Astrocyte of the hippocampus (primary cell): Measurements from ENCODE around the gene RYR3.

Experiments
- DNase-seq: peaks from one replicate; pipeline ENCODE4 v3.0.0; 2011; ENCODE audit warnings: low read depth, low spot score

Gene RYR3

DNA sequence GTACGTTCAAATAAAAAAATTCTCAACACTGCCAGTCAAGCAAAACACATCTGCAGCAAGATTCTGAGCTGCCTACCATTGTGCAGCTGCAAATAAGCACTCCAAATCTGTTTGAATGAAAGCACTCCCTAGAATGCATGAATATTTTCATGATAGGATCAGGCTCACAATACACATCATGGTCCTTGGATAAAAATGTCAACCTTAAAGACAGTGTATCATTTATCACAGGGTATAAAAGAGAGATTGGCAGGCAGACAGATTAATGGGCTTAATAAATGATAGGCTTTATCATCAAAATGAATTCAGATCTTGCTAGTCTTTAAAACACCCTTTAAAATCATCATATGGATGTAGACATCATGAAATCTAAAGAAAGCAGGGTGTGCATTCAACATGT is 9.2 kb downstream of the RYR3 start:
- no peak for DNase-seq

DNA sequence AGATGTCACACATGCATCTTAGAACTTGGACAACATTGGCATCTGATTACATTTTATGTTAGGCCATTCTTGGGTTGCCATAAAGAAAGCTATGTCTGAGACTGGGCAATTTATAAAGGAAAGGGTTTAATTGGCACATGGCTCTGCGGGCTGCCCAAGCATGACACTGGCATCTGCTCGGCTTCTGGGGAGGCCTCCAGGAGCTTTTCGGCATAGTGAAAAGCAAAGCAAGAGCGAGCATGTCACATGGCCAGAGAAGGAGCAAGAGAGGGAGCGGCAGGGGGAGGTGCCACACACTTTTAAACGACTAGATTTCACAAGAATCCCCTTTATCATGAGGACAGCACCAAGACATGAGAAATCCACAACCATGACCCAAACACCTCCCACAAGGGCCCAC is 11.3 kb downstream of the RYR3 start:
- DNase-seq: no peak

DNA sequence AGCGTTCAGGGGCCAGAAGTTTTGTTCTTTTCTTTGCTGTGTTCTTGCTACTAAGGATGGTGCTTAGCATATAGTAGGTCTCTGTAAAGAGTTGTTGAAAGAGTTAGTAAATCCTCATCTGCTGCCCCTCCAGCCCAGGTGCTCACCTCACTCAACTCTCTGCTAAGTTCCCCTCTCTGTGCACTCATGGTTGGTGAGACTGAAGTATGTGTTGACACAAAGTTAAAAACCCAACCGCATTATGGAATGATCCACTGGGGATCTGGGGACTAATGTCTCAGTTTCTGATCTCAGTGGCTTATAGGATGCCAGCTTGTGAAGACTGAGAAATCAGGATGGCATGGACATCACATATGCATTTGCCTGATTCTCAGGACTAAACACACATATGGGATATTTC is 13.8 kb downstream of the RYR3 start:
- no peak for DNase-seq

DNA sequence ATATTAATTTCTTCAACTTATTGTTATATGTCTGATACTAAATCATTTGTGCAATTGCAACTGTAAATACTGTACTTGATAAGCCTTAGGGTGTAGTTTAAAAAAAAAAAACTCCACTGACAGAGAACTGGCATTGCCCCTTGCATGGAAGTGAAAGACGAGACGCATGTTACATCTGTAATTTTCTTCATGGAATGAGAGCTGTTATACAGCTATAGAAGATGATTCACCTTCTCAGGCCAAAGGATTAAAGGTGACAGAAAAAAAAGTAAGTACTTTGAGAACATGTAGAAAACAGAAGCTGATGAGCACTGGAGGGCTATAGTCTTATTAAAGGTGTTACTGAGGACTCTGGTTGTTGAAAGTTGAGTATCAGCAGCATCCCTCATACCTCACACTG is 16.1 kb downstream of the RYR3 start:
- DNase-seq: no peak

DNA sequence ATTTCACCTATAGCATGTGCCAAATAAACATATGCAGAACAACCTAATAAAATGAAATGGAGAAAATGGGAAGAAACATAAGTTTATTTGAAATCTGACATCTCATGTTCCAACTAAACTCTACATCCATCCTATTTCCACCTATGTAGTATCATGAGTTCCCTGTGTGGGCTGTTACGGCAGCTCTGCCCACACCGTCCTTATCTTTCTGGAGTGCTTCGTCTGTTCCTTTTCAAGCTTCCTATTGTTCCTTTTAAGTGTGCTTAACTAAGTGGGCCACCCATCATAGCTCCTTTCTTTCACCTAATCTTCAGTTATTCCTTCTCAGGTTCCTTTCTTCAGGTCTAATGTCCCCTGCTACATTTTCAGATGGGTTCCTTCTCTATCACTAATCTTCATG is 17.3 kb downstream of the RYR3 start:
- DNase-seq: no peak

DNA sequence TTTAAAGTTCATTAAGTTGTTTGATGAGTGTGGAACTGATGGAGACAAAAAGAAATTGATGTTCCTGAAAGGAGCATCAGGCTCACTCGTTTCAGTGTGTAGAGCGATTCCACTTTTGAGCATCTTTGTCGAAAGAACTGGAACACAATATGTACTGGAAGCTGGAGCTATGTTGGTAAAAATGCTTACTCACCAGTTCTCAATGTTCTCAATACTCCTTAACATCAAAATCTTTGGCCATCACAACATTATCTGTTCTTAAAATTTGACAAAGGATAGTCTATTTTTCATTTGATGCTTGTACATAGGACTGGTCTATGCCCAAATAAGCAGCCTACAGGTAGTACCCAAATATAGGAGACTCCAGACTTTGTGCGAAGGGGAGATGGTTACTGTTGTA is 18.7 kb downstream of the RYR3 start:
- no peak for DNase-seq

DNA sequence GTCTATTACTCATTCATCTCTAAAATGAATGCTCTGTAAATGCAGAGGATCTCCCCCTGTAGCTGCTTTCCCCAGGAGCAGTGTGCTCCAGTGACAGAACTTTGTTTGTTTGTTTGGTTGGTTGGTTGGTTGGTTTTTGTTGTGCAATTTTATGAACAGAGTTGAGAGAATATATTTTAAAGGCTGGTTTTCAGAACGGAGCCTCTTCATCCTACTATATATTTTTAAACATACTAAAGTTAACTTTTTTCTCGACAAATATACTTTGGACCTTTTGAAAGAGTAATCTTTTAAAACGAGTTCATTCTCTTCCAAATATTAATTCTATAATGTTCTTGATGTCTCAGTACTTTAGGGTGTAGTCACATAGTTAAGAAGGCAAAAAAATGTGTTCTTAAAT is 20.2 kb downstream of the RYR3 start:
- DNase-seq: no peak

DNA sequence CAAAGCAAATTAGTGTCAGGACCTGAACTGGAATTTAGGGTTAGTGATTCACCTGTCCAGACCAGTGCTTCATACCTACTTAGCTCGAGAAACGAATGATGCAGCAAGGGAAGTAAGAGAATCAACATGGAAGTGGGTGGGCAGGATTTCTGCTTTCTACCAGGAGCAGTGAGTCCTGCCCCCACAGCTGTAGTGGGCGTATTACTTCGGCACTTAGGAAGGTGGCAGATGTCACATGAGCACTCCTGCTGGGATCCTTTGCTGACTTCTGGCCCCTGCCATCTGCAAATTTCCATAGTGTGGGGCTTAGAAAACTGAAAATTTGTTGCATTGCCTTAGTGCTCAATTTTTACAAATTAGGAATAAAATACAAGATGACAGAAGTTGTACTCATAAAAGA is 31.2 kb downstream of the RYR3 start:
- DNase-seq: no peak

DNA sequence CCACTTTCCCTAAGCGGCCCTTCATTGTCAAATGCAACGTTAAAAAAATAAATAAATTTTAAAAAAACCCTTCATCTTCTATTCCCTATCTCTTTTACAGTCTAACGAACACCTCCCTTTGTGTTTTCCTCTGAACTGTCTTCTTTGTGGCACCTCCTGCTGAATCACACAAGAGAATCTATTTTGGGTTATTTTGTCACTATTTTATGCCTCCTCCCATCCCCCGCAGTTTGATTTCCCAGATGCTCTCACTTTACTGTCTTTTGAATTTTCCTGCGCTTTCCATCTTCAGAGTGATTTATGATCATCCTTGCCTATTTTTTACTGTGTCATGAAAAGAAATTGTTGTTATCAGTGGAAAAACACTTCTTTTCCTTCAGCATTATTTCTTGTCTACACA is 32.5 kb downstream of the RYR3 start:
- DNase-seq: no peak

DNA sequence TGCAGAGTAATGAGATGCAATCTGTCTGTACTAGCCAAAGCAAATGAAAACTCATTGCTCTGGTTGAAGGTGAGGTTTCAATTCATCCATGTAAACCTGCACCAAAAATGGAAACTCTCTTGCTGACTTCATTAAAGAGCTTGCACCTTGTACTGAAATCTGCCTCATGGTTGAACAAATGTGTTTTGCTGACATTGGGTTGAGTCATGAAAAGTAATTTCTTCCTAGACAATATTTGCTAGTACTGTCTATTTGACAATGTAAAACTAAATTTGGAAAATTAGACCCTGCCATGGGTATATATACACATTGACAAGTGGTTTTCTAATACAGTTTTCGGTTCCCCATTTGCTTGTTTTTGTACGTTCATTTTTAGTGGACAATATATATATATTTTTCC is 33.3 kb downstream of the RYR3 start:
- no peak for DNase-seq

DNA sequence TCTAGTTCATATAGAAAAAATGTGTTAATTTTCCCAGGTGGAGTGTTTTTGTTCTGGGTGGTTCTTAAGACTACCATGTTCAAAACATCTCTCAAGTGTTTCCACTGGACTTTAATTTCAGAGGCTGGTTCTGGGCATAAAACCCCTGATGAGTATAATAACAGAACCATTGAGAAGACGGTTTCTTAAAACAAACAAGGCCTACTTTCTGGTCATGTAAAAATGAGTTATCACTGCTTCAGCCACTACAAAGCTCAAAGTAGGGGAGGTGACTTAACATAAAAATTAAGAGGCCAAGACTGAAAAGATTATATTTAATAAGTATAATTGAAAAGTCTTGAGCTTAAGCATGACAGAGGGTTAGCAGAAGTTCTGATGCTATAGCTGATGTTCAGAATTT is 33.8 kb downstream of the RYR3 start:
- no peak for DNase-seq

DNA sequence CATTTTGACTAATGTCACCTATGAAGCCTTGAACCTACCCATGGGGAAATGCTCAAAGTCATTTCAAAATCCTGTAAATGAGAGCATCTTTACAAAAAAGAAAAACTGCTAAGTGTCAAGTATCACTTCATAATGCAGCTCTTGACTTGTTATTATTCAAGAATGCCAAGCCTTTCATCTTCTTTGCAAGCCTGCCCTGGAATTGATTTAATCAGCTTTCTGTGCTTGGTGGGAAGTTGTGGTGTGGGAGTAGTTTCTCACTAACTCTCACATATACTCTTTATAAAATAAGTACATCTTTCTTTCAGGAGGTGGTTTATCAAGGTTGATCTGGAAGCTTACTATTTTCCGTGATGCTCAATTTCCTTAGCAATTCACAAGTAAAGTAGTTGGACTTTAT is 43.6 kb downstream of the RYR3 start:
- no peak for DNase-seq

DNA sequence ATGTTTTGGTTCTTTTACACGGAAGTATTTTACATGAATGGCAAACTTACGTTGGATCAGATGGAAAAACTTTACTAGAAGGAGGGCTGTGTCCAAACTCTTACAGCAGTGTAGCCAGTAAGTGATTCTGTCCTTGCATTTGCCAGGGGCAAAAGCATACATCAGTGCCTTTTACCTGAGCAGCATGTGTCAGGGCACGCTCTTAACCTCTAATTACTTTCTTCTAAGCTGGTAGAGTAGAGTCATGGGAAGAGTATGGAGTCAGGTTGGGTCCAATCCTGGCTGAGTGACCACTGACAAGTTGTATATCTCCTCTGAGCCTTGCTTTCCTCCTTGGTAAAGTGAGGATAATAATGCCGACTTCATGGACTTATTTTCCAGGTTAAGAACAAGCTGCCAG is 47.1 kb downstream of the RYR3 start:
- DNase-seq: peak; percentile 2

DNA sequence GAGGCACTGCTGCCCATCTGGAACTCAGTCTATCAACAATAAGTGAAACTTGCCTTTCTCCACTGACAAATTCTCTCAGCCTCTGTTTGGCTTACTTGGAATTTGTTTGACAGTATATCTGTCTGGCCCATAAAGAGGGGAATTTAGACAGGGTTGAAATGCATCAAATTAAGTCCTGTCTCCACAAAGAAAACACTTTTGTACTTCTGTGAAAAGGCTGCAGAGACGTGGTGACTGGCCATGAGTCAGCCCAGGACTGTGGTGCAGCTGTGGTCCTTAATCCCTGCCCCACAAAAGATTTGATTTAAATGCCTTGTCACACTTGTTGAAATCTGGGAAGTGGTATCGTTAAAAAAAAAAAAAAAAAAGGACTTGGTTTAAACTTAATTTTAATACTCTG is 47.5 kb downstream of the RYR3 start:
- peak; percentile 89 for DNase-seq

DNA sequence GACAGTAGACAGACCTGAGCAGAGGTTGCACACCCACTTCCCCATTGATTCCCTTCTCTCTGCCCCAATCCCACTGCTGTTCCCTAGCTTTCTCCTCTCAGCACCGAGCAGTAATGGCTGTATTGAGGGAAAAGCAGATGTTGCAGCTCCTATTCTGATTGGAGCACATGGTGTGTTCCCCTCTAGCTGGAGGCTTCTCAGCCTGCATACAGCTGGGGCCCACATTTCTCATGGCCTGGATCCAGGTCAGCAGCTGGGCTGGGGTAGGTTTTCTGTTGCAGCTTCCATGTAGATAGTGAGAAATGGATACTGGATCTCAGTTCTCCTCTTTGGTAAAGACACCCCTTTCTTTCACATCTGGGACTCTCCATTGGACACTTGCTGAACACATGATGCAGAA is 50.1 kb downstream of the RYR3 start:
- DNase-seq: no peak

DNA sequence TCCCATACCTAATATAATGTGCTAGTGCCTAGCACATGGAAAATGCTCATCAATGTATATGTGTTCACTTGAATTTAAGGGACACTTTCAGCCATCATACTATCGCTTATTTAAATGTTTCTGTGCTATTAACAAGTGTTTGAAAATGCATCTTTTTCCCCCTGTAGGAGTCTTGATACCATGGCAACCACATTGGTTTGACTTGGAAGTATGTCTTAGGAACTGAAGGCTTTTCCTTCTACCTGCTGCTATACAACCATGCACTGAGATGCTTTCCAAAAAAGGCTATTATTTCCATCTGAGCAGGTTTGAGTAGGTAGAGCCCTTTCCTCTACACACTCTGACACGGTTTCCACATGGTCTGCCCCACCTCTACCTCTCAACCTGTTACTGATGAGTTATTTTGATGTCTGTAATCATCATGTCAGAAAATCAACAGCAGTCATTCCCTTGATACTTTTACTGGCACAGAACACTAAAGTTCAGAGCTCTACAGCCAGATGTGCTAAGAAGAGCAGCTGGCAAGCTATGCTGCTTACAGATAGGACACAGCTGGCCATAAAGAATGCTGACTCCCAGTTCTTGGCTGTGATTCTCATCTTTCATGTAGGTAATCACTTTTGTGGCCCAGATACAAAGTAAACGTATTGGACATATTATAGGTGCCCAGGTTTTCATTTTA is 59.3 kb downstream of the RYR3 start:
- no peak for DNase-seq

DNA sequence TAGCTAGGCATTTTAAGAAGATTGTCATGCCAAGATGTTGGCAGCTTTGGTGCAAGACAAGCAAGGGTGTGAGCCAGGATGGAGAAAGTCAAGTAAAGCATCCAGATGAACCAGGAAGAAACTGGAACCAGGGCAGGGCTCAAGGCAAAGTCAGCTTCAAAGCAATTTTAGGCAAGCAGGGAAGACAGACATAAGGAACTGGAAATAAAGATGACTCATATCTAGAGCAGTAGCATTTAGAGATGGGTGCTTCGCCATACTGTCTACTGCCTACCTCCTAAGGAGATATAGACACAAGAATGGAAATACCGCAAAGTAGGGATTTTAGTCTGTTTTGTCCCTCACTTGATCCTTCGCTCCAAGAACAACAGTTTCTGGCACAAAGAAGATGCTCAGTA is 59.9 kb downstream of the RYR3 start:
- no peak for DNase-seq

DNA sequence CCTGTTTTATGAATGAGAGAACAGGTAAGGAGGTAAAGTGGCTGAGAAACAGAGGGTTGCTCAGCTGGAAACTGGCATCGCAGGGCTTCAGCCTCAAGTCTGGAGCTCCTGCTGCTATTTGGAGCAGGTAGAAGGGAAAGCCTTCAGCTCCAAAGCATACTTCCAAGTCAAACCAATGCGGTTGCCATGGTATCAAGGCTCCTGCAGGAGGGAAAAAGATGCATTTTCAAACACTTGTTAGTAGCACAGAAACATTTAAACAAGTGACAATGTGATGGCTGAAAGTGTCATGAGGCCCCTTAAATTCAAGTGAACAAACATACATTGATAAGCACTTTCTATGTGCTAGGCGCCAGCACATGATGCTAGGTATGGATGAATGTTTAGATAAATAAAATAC is 60.4 kb downstream of the RYR3 start:
- no peak for DNase-seq

DNA sequence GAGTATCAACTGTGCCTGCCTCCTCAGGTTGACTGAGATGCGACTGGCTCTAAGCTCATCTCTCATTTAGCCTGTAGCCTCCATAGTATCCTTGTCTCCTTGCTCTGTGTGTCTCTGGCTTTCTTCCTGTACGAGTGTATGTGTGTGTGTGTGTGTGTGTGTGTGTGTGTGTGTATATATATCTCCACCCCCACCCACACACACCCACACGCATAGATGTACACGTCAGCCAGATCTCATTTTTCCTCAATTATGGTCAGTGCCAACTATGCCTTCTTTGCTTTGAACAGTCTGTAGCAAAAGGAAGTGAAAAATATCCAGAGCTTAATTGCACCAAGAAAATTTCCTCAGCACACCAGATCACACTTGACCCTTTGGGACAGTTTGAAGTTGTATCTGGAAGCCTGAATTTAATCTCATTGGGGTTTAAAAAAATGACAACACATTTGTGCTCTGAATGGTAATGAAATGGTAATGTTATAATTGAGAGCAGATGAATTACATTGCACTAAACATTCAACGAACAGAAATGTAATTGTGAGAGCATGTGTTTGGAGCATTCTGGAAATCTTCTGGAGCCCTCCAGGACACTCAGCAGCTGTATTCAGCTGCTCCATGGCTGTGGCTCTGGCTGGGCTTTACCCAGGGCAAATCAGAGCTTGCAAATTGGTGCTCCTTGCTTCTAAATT is 63.6 kb downstream of the RYR3 start:
- DNase-seq: no peak

DNA sequence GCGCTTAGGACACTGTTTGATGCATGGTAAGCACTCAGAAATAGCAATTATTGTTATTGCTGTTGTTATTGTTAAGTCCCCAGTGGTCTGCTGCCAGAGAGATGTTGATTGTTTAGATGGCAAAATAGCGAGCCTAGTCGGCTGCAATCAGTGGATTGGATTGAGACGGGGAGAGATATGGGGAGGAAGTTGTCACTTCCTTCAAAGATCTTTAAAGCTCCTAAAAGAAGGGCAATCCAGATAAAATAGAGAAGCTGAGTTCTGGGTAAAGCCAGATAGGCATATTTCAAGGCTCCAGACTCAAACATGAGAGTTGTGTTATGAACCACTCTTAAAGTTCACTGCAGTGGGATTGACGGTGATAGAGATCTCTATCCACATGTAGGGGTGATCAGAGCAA is 64.5 kb downstream of the RYR3 start:
- DNase-seq: no peak

DNA sequence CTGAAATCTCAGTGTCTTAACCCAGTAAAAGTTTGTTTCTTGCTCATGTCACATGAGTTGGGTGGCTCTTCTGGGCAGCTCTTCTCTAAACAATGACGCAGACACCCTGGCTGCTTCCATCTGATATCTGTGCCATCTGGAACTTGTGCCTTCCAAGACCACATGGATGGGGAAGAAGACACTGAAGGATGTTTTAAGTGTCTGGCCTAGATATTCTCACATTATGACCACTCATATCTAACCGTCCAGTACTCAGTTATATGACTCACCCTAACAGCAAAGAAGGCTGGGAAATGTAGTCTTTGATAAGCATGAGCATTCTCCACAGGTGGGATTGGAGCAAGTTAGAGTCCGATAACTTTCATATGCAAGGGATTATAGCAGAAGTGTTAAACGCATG is 66.4 kb downstream of the RYR3 start:
- DNase-seq: no peak

DNA sequence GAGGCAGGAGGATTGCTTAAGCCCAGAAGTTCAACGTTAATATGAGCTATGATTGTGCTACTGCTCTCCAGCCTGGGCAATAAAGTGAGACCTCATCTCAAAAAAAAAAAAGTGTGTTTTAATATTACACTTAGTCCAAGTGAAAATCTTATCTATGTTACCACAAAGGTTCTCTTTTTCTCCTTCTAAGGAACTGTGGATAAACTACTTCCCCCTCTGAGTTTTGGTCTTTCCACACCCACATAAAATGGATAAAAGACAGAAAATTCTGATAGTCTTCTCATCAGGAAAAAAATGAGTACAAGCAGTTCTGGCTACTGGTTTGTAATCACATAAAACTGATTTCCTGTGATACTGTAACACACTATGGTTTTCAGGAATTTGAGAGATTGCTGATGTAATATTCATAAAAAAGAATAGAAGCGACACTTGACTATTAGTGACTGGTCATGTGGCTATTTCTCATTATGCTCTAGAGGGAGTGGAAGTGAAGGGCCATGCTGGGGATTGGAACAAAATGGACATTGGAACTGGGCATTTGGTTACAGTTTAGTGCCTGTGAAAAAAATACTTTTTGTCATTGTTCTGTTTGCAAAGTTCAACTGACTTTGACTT is 68.2 kb downstream of the RYR3 start:
- no peak for DNase-seq

DNA sequence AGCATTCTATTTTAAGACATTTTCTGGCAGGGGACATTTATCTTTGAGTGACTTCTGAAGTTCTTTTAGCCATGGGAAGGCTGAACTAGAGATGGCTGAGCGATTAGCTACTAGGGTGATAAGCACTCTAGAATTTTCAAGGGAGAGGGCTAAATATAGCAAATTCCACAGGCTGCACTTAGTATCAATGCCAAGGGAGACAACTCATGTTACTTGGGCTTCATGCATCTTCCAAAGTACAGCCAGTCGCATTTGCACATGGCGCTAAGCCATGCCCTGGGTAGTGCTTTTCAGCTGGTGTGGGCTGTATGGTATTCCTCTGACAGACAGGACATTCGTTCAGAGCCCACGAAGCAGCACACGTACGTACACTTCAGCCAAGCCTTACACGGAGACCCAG is 69.6 kb downstream of the RYR3 start:
- DNase-seq: no peak
